GM18499 (cell line): ENCODE results near the gene ABCA10.
"Not testable (repeated sequence)": the region's sequence is repeated elsewhere in the genome, so short reads cannot be mapped to it uniquely, and the experiment has no call there.

Experiments used
- ATAC-seq: cut with Tn5 transposase; IDR thresholded peaks from one replicate; pipeline ENCODE4 v1.9.1; 2021; ENCODE audit warnings: moderate number of reproducible peaks; ENCODE audit not compliant: insufficient read depth, unreplicated experiment

ABCA10 gene

DNA sequence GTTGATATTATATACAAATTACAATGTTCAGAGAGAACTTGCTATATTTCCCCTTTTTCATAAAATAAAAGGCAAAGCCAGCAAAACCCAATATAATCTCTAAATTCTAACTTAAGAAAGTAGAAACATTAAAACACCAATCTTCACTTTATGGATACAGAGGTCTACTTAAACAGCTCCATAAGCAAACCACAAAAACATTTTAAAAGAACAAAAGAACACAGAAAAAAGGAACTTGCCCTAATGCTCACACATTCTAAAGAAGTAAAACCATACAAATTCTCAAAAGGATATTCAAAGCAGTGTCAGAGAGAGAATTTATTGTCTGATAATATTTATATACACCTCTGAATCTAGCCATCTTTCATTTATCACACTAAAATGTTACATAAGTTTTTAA is 606 bp downstream of the ABCA10 start:
- no peak for ATAC-seq

DNA sequence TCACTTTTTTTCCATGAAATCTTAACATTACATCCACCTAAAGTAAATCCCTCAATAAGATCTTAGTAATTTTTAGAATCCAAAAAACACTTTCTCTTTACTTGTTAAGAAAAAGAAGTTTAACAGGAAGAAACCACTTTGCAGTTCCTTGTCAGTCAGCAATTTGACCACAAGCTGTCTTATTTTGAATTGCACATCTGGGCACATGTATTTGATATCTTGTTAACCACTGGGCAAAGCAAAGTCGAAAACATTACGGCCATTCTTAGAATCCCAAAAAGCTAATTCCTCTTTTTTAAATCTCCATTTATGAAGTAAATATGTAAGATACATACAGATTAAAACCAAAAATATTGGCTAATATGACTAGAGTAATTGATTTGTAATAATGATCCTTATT is 1.1 kb downstream of the ABCA10 start:
- ATAC-seq, result no peak

DNA sequence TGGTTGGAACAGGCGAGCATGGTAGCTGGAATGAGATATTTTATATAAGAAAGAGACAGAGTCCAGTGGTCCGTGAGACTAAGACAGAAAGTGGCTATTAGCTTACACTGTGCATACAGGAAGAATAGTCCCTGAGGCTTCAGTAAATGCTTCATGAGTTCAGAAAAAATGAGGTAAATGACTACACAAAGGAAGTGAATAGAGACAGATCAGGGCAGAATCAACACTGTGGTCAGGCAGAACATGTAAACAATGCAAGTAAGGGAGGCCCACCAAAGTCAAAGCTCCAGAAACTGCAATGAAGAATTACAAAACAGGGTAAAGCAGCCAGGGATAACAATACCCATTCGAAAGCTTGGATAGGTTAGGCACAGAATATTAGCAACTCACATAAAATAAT is 4.8 kb downstream of the ABCA10 start:
- peak; percentile 97 for ATAC-seq

DNA sequence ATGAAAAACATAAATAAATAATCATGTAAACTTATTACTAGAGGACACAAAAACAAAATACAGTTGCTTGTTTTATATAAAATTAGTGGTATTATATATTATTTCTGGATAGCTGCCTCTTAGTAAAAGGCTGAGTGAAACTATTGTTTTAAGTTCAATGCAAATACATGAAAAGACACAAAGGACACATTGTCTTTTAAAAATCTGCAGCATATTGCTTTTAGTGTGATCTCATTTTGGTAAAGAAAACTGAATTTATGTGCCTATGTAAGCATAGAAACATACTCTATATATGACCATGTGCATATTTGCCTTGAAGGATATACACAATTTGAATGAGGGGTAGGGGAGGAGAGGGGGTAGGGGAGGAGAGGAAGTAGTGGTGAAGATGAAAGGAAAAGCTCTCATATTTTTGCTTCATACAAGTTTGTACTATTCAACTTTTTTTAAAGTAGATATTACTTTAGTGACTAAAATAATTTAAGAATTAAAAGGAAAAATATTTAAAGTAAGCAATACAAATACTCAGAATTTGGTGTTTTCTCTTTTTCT is 5.8 kb downstream of the ABCA10 start:
- no peak for ATAC-seq

DNA sequence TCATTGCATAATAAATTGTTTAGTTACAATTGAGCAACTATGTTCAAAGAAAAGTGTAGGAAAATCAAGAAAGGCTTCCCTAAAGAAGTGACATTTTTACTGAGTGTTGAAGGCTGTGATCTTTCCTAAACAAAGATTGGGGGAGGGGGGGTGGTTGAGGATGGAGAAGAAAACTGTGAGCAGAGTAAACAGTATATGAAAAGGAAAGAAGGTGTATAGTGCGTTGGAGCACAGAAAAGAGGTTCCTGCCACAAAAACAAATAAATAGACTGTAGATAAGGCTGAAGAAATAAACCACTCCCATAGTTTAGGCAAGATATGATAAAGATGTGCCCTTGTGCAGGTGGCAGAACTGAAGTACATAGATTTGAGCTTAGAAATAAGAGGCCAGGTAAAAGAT is 8.5 kb downstream of the ABCA10 start:
- no peak for ATAC-seq

DNA sequence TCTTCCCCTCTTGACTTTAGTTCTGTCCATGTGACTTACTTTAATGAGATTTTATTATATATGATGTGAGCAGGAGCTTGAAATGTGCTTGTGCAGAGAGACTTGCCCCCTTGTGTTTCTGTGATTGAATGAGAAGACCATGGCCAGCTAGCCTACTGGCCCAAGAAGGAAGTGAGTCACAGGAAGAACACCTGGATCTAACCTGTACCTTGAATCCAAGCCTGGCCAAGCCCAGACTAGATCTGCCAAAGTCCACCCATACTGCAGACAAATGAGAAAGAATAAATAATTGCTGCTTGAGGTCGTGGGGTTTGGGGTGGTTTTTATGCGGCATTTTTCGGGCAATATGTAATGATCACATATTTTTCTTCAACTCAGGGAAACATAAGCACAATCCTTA is 9.6 kb downstream of the ABCA10 start:
- ATAC-seq, result no peak

DNA sequence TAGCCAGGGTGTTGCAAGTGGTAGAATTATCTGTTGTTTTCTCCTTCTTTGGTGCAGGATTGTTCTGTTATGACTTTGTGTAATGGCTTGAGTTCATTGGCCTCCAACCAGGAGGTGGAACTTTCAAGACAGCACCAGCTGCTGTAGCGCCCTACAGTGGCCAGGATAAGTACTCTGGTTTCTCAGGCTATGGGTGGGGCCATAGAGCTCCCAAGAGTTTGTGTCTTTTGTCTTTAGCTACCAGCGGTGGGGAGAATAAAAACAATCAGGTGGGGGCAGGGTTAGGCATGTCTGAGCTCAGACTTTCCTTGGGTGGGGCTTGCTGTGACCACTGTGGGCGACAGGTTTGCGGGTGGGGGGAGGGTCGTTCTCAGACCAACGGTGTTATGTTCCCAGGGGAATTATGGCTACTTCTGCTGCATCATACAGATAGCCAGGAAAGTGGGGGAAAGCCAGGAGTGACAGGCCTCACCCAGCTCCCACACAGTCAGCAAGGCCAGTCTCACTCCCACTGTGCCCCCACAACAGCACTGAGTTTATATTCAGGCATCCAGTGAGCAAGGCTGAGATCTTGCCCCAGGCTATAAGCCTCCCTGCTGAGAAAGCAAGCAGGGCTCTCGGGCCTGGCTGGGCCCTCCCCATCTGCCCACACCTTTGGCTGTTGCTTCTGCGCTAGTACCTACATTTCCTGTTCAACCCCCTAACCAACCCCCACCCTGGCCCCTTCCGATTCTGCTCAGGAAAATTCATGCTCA is 15.4 kb downstream of the ABCA10 start:
- ATAC-seq, result no peak

DNA sequence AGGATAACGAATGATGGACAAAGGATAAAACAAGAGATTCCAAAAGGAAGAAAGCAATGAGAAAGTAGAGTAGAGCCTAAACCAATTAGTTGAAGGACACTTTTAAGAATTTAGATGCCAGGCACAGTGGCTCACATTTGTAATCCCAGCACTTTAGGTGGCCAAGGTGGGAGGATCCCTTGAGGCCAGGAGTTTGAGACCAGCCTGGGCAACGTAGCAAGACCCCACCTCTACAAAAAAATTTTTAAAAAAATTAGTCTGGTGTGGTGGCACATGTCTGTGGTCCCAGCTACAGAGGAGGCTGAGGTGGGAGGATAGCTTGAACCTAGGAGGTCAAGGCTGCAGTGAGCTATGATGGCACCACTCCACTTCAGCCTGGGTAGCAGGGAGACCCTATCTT is 20.0 kb downstream of the ABCA10 start:
- ATAC-seq, result no peak

DNA sequence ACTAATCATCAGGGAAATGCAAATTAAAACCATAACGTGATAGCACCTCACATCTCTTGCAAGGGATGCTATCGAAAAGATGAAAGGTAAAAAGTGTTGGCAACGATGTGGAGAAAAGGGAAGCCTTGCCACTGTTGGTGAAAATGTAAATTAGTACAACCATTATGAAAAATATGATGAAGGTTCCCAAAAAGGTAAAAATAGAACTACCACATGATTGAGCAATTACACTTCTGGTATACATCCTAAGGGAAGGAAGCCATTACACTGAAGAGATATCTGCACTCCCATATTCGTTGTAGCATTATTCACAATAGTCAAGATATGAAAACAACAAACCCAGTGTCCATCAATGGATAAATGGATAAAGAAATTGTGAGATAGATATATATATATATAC is 21.5 kb downstream of the ABCA10 start:
- ATAC-seq, result no peak

DNA sequence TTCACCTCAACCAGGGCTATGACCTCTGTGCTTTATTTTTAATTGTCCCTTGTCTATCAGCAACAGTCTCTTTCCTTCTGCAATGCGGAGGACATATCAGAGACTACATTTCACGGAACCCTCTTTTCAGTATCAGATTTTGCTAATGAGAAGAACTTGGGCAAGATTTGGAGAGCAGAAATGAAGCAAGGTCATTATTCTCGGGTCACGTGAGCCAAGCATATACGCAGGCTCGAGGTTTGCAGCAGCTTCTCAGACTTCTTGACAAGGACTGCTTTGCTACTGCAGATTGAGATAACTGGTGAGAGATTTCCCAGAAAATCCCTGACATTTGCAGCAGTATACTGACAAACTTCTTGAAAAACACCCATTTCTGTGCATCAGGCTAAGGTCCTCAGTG is 30.4 kb downstream of the ABCA10 start:
- no peak for ATAC-seq

DNA sequence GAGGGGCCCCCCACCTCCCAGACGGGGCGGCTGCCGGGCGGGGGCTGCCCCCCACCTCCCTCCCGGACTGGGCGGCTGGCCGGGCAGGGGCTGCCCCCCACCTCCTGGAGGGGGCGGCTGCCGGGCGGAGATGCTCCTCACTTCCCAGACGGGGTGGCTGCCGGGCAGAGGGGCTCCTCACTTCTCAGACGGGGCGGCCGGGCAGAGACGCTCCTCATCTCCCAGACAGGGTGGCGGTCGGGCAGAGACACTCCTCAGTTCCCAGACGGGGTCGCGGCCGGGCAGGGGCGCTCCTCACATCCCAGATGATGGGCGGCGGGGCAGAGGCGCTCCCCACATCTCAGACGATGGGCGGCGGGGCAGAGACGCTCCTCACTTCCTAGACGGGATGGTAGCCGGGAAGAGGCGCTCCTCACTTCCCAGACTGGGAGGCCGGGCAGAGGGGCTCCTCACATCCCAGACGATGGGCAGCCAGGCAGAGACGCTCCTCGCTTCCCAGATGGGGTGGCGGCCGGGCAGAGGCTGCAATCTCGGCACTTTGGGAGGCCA is 32.4 kb downstream of the ABCA10 start:
- ATAC-seq, result not testable (repeated sequence)

DNA sequence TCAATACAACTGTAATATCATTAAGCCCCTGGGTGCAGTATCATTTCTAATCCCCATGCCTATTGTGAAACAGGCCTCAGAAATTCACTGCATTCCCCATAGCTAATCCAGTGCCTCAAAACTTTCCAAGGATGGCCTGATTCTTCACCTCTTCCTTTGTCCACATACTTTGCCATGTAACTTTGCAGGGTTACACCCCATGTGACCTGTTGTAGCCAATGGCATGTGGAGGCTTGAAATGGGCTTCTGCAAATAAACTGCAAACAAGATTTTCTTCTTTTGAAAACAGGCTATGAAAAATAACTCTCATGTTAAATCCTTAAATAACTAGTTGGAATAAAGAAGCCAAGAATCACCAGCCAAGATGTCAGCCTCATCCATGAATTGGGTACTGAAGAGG is 35.9 kb downstream of the ABCA10 start:
- no peak for ATAC-seq

DNA sequence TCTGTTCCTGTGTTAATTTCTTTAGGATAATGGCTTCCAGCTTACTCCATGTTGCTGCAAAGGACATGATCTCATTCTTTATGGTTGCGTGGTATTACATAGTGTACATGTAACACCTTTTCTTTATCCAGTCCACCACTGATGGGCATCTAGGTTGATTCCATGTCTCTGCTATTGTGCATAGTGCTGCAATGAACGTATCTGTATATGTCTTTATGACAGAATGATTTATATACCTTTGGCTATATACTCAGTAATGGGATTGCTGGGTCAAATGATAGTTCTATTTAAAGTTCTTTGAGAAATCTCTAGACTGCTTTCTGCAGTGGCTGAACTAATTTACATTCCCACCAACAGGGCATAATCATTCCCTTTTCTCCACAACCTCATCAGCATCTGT is 39.8 kb downstream of the ABCA10 start:
- no peak for ATAC-seq

DNA sequence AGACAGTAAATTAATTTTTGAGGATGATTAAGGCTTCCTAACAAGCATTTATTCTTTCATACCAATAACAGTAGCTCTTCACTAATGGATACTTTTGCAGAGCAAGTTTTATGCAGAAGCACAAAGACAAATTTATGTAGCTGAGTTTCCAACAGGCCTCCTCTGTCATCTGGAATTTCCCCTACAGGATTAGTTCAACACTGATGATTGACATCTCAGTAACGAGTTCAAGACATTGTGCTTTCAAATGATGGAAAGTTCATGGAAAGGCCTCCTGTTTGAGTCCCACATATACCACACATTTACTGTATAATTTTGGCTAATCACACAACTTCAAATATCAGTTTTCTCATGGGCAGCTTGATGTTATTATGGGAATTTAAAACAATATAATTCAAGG is 40.6 kb downstream of the ABCA10 start:
- no peak for ATAC-seq

DNA sequence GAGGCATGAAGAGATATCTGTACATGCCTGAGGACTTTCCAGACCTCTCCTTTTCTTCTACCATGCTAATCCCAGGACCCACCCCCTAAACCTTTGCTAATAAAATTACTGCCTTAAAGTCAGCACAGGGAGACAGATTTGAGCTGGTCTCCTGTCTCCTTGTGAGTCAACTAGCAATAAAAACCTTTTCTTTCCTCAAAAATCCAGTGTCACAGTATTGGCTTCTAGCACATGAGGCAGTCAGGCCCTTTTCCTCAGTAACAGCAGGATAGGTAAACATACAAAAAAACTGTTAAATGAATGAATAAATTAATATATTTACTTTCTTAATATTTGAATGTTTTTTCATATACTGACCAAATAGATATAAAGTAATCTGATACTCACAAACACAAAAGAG is 41.3 kb downstream of the ABCA10 start:
- ATAC-seq, result no peak

DNA sequence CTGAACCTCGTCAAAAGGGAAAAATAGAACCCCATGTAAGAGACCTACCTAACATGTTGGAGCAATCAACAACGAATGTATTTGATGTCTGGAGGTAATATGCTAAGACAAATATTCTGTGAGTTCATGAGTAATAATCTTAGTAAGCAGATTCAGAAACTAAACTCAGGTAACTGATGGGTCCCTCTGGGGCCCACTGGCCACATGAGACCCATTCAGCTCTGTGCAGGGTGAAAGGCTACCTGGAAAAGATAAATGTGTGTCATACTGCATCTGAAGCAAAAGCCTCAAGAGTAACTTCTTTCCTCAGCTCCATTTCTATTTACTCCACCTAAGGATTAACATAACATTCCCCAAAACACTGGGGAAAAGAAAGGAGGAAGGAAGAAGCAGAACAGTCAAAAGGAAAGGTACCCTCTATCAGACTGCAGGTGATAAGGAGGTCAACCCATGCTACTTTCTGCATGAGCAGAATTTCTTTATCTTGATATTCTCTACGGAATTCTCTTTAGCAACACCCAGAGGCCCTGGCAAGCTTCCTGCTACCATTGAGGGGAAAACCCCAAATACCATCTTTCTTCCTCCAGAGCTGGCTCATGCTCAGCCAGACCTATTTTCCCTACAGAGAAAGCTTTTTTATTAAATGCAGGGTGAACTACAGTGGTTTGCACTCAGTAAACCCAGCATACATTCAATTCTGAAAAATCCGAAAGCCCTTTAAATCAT is 49.2 kb downstream of the ABCA10 start:
- ATAC-seq, result no peak

DNA sequence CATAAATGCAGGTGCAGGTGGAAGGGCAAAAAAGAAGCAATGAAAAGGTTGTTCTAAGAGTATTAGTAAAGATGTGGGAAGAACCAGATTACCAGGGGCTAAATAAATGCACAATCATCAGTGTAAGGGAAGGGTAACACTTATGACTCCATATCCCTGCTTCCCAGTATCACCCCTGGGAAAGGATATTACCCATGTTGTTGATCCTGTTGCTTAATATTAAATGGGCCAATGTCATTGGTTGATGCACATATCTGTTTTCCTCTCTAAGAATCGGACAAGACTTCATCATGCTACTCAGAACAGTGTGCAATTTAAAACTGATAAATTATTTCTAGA is 52.2 kb downstream of the ABCA10 start:
- no peak for ATAC-seq

DNA sequence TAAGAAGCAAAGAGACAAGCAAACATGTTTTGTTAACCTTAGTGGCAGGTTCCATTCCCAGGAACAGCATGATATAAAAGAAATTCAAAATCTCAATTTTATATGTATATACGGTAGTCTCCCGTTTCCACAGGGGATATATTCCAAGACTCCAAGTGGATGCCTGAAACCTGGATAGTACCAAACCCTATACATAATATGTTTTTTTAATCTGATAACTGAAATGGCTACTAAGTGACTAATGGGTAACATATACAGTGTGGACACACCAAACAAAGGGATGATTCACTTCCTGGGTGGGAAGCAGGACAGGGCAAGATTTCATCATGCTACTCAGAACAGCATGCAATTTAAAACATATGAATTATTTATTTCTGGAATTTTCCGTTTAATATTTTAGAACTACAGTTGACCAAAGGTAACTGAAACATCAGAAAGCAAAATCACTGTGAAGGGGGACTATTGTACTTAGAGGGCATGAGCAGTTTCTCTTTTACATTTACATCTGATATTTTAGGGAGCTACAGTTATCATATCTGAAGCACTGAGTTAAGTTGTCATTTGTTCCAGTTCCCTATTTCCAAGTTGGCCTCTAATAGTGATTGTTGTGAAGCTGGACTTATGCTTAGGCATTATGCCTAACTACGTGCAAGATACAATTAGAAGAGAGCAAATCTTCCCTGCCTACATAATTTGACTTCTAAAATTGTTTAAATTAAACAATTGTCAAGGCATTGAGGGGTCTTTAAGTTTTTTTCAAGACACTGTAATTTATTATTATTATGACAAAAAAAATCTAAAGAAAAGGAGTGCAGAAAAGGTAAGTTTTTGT is 52.8 kb downstream of the ABCA10 start:
- no peak for ATAC-seq

DNA sequence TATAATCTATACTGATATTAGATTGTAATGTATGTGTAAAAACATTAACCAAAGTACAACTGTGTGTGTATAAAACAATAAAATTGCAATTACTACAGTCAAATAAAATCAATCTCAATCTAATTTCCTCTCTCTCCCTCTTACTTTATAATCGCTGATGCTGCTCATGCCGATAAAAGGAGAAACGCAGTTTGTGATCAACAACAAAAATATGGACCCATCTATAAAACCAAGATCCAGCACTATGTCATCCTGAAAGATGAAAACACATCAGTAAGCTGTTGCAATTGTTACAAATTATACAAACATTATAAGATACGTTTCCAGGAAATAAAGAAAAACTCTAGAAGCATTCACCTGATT is 53.4 kb downstream of the ABCA10 start:
- ATAC-seq, result no peak

DNA sequence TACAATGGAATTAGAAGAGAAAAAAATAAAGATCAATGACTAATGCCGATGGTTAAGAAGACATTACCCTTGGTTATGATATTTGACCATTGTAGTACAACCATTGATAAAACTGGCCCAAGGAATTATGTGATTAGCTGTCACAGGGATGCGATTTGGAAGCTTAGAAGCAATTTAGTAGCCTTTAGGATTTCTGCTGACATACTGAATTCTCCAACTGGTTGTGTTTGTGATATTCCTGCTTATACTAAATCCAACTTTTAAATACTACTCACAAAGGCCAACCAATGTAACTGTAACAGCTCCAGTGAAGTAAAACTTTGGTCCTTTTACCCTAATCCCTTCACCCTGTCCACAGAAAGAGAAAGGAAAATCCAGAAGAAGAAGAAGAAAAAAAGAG is 55.5 kb downstream of the ABCA10 start:
- no peak for ATAC-seq

DNA sequence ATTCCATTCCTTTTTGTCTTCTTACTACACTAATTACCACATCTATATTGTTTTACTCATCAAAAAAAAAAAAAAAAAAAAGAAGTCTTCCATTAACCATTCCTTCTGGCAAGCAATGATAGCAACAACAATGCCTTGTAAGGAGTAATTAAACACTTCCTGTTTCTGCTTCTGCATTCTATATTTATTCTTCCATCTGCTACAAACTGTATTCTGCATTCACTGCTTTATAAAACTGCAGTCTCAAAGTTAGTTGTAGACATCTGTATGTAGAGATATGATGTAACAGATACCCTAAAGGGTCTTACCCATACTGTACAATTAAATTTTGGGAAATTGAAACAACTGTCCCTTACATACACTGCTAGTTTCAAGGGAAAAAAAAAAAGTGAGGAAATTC is 58.2 kb downstream of the ABCA10 start:
- no peak for ATAC-seq
